HEK293 (cell line): ENCODE data around the gene UNC93B1.

Experiments
- CTCF ChIA-PET: fragments of 350-600 bp; formaldehyde crosslinking; extraction: SDS; loops from one replicate; lab custom pipeline; 2021; ENCODE audit warnings: antibody characterized with exemption; lab: Yijun Ruan, JAX
- POLR2A ChIA-PET: fragments of 300-600 bp; formaldehyde crosslinking; extraction: SDS; loops from one replicate; lab custom pipeline; 2020; ENCODE audit warnings: antibody characterized with exemption, inconsistent platforms; lab: Yijun Ruan, JAX
- H3K27ac ChIP-seq: fragments of 200-500 bp; sonication (Bioruptor generic); 2 replicates; pipeline ENCODE4 v1.5.1; 2014; ENCODE audit warnings: low read depth, low read length, control low read depth, inconsistent platforms; ENCODE audit errors: extremely low read depth
- H3K36me3 ChIP-seq, 2 experiments: fragments of 200-500 bp in 1 of 2; sonication (Bioruptor generic) in 1 of 2; 1 replicate in 1 of 2; 2 replicates in 1 of 2; pipeline ENCODE4 v1.5.1; 2014 to 2017; ENCODE audit warnings: inconsistent platforms in 2 of 2, low read length in 2 of 2; ENCODE audit not compliant: control insufficient read depth in 2 of 2, insufficient read depth in 1 of 2
- H3K4me1 ChIP-seq: fragments of 200-500 bp; sonication (Bioruptor generic); 2 replicates; pipeline ENCODE4 v1.5.1; 2014; ENCODE audit warnings: mild to moderate bottlenecking, low read length, inconsistent platforms; ENCODE audit not compliant: control insufficient read depth, insufficient read depth
- H3K4me3 ChIP-seq: 2 replicates; pipeline ENCODE4 v1.5.1; 2011; ENCODE audit warnings: low read depth, mild to moderate bottlenecking, control low read depth, low read length, moderate library complexity
- H3K9me3 ChIP-seq: fragments of 200-500 bp; sonication (Bioruptor generic); 2 replicates; pipeline ENCODE4 v1.5.1; 2014; ENCODE audit warnings: low read depth, low read length, inconsistent platforms; ENCODE audit not compliant: control insufficient read depth, insufficient read depth
- FEZF1 ChIP-seq: fragments of 450-650 bp; formaldehyde crosslinking; IDR thresholded peaks from 2 replicates; pipeline ENCODE4 v1.5.1; 2016; ENCODE audit warnings: missing biosample characterization, missing genetic modification characterization
- GLIS1 ChIP-seq: fragments of 450-650 bp; formaldehyde crosslinking; IDR thresholded peaks from 2 replicates; pipeline ENCODE4 v1.5.1; 2016; ENCODE audit warnings: missing biosample characterization, missing genetic modification characterization
- KLF9 ChIP-seq: fragments of 450-650 bp; formaldehyde crosslinking; IDR thresholded peaks from 2 replicates; pipeline ENCODE4 v1.5.1; 2016; ENCODE audit warnings: missing biosample characterization, missing genetic modification characterization, low read depth
- OSR2 ChIP-seq: fragments of 450-650 bp; formaldehyde crosslinking; IDR thresholded peaks from 2 replicates; pipeline ENCODE4 v1.5.1; 2016; ENCODE audit warnings: missing biosample characterization, missing genetic modification characterization
- SP2 ChIP-seq: fragments of 450-650 bp; formaldehyde crosslinking; IDR thresholded peaks from 2 replicates; pipeline ENCODE4 v1.5.1; 2016; ENCODE audit warnings: missing biosample characterization, missing genetic modification characterization
- WT1 ChIP-seq: fragments of 450-650 bp; formaldehyde crosslinking; IDR thresholded peaks from 2 replicates; pipeline ENCODE4 v1.5.1; 2016; ENCODE audit warnings: missing biosample characterization, missing genetic modification characterization
- ZBTB11 ChIP-seq: fragments of 450-650 bp; formaldehyde crosslinking; conservative IDR thresholded peaks from 2 replicates; pipeline ENCODE4 v1.5.1; 2016; ENCODE audit warnings: low read depth, missing biosample characterization, missing genetic modification characterization
- ZFHX2 ChIP-seq: fragments of 450-650 bp; formaldehyde crosslinking; conservative IDR thresholded peaks from 2 replicates; pipeline ENCODE4 v1.5.1; 2016; ENCODE audit warnings: missing biosample characterization, missing genetic modification characterization
- ZIC2 ChIP-seq: fragments of 450-650 bp; formaldehyde crosslinking; IDR thresholded peaks from 2 replicates; pipeline ENCODE4 v1.5.1; 2016; ENCODE audit warnings: missing biosample characterization, missing genetic modification characterization
- ZNF132 ChIP-seq: fragments of 450-650 bp; formaldehyde crosslinking; IDR thresholded peaks from 2 replicates; pipeline ENCODE4 v1.5.1; 2017; ENCODE audit warnings: missing biosample characterization, missing genetic modification characterization, borderline replicate concordance
- ZNF146 ChIP-seq: fragments of 450-650 bp; formaldehyde crosslinking; IDR thresholded peaks from 2 replicates; pipeline ENCODE4 v1.5.1; 2016; ENCODE audit warnings: missing biosample characterization, missing genetic modification characterization
- ZNF184 ChIP-seq: fragments of 450-650 bp; IDR thresholded peaks from 2 replicates; pipeline ENCODE4 v1.5.1; 2018; ENCODE audit warnings: missing biosample characterization, mild to moderate bottlenecking, missing genetic modification characterization
- ZNF223 ChIP-seq: fragments of 450-650 bp; formaldehyde crosslinking; IDR thresholded peaks from 2 replicates; pipeline ENCODE4 v1.5.1; 2016; ENCODE audit warnings: missing biosample characterization, missing genetic modification characterization
- ZNF274 ChIP-seq, 2 experiments: fragments of 200-500 bp in 1 of 2; fragments of 450-650 bp in 1 of 2; sonication (Bioruptor generic) in 1 of 2; formaldehyde crosslinking in 1 of 2; IDR thresholded peaks; 2 replicates each; pipeline versions ENCODE4 v1.5.1 to v1.6.1; 2014 to 2016; ENCODE audit warnings: borderline replicate concordance in 1 of 2, inconsistent platforms in 1 of 2, low read length in 1 of 2, missing biosample characterization in 1 of 2, missing genetic modification characterization in 1 of 2
- ZNF324 ChIP-seq: fragments of 450-650 bp; formaldehyde crosslinking; IDR thresholded peaks from 2 replicates; pipeline ENCODE4 v1.5.1; 2016; ENCODE audit warnings: missing biosample characterization, missing genetic modification characterization
- ZNF335 ChIP-seq: fragments of 450-650 bp; formaldehyde crosslinking; conservative IDR thresholded peaks from 2 replicates; pipeline ENCODE4 v1.5.1; 2016; ENCODE audit warnings: missing biosample characterization, missing genetic modification characterization
- ZNF366 ChIP-seq: fragments of 450-650 bp; formaldehyde crosslinking; conservative IDR thresholded peaks from 2 replicates; pipeline ENCODE4 v1.5.1; 2016; ENCODE audit warnings: missing biosample characterization, missing genetic modification characterization
- ZNF394 ChIP-seq: fragments of 450-650 bp; formaldehyde crosslinking; IDR thresholded peaks from 2 replicates; pipeline ENCODE4 v1.5.1; 2016; ENCODE audit warnings: missing biosample characterization, missing genetic modification characterization, mild to moderate bottlenecking, moderate library complexity, borderline replicate concordance
- ZNF426 ChIP-seq: fragments of 450-650 bp; formaldehyde crosslinking; IDR thresholded peaks from 2 replicates; pipeline ENCODE4 v1.5.1; 2017; ENCODE audit warnings: missing biosample characterization, missing genetic modification characterization, mild to moderate bottlenecking, inconsistent platforms, moderate library complexity
- ZNF580 ChIP-seq: fragments of 450-650 bp; formaldehyde crosslinking; IDR thresholded peaks from 2 replicates; pipeline ENCODE4 v1.5.1; 2016; ENCODE audit warnings: missing biosample characterization, missing genetic modification characterization
- ZNF600 ChIP-seq: fragments of 450-650 bp; formaldehyde crosslinking; IDR thresholded peaks from 2 replicates; pipeline ENCODE4 v1.5.1; 2016; ENCODE audit warnings: missing biosample characterization, missing genetic modification characterization
- ZNF670 ChIP-seq: fragments of 450-650 bp; formaldehyde crosslinking; IDR thresholded peaks from 2 replicates; pipeline ENCODE4 v1.5.1; 2016; ENCODE audit warnings: missing biosample characterization, missing genetic modification characterization, low read depth
- ZNF692 ChIP-seq: fragments of 450-650 bp; formaldehyde crosslinking; IDR thresholded peaks from 2 replicates; pipeline ENCODE4 v1.5.1; 2016; ENCODE audit warnings: missing biosample characterization, missing genetic modification characterization

UNC93B1 gene

GRCh38 chr11:68003846-68004550 is at the start of gene UNC93B1 (continued):
- TF ChIP-seq SP2 (tag by site-specific recombination), result peak; percentile 66
- no peak for TF ChIP-seq ZNF132
- no peak for TF ChIP-seq ZNF670 (tag by site-specific recombination)
- TF ChIP-seq WT1 (tag by site-specific recombination), result 0 out of 2 replicates have a peak, but pooled peaks have one; percentile 15
- TF ChIP-seq KLF9 (tag by site-specific recombination), result peak; percentile 40; the same call in 1 of the 2 replicates
- TF ChIP-seq ZFHX2 (tag by site-specific recombination), result peak; percentile 42
- 0 out of 2 replicates have a peak, but pooled peaks have one; percentile 36 for TF ChIP-seq ZNF184 (tag by site-specific recombination)
- peak; percentile 38; the same call in 1 of the 2 replicates for TF ChIP-seq ZBTB11 (tag by site-specific recombination)
- TF ChIP-seq ZNF426 (tag by site-specific recombination), result no peak
- TF ChIP-seq ZNF223 (tag by site-specific recombination), result no peak
- no peak for TF ChIP-seq OSR2 (tag by site-specific recombination)
- 0 out of 2 replicates have a peak, but pooled peaks have one; percentile 58 for TF ChIP-seq ZNF324 (tag by site-specific recombination)
- peak; percentile 53; the same call in 1 of the 2 replicates for TF ChIP-seq ZNF335 (tag by site-specific recombination)
- 0 out of 2 replicates have a peak, but pooled peaks have one; percentile 36 for TF ChIP-seq ZNF692
- peak; percentile 58; the same call in 1 of the 2 replicates for TF ChIP-seq ZNF580
- no peak for TF ChIP-seq ZNF146 (tag by site-specific recombination)

- Histone ChIP-seq H3K27ac (no peak overlapping the region), H3K9me3 (no peaks in the 10 kb centered on the region), H3K4me1 (no peaks in the 10 kb centered on the region), H3K4me3 (no peak overlapping the region), H3K36me3 (peaks cover 0 to 36% of the 10 kb centered on the region in 2 experiments; a peak in 2 of 3 replicates)
- TF ChIP-seq ZNF274 (IDR thresholded peaks at IDR 0.05; ENCODE audit: low read length) (no peak), ZNF274 (tag by site-specific recombination; IDR thresholded peaks at IDR 0.05; ENCODE audit: borderline replicate concordance) (no peak), ZFHX2 (tag by site-specific recombination) (no peak), ZIC2 (peak; percentile 37; the same call in 1 of the 2 replicates), ZNF600 (tag by site-specific recombination) (peak; percentile 51; the same call in 1 of the 2 replicates), GLIS1 (tag by site-specific recombination) (peak; percentile 27; the same call in 1 of the 2 replicates), FEZF1 (0 out of 2 replicates have a peak, but pooled peaks have one; percentile 7), ZNF394 (tag by site-specific recombination) (0 out of 2 replicates have a peak, but pooled peaks have one; percentile 23), ZNF366 (tag by site-specific recombination) (no peak)
- CTCF ChIA-PET, result interaction anchor here (0.6 kb wide), 1 partner anchor 84 kb away, joined by 3 read pairs; no protein-coding TSS in a partner anchor
- POLR2A ChIA-PET, result no interaction called here
Observed at GRCh38 chr11:68053117-68053516, 49.2 kb upstream of the UNC93B1 start.
